HG03135 (cell line): ENCODE results near the gene DUOXA1.

Experiments
- ATAC-seq: cut with Tn5 transposase; IDR thresholded peaks from one replicate; pipeline ENCODE4 v1.9.1; 2021; ENCODE audit warnings: mild to moderate bottlenecking, moderate library complexity; ENCODE audit not compliant: unreplicated experiment

Gene DUOXA1, protein sequence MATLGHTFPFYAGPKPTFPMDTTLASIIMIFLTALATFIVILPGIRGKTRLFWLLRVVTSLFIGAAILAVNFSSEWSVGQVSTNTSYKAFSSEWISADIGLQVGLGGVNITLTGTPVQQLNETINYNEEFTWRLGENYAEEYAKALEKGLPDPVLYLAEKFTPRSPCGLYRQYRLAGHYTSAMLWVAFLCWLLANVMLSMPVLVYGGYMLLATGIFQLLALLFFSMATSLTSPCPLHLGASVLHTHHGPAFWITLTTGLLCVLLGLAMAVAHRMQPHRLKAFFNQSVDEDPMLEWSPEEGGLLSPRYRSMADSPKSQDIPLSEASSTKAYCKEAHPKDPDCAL

DNA sequence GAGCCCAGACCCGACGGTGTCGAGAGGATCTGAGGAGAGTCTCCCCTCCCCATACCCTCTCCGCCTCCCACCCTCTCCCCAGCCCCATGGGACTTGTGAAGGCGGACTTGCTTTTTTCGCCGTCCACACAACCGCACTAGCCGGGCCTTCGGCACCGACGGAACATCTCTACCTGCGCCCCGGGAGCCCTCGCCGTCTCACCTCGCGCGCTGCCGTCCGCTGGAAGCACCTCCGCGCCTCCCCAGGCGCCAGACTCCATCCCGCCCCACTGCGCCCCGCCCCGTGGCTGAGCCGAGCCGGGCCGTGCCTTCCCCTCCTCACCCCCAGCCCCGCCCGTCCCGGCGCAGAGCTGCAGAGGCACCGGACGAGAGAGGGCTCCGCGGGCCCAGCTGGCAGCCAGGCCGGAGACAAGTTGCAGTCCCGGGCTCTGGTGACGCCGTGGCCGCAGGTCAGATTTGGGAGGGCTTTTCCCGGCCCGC is at the start of gene DUOXA1, which contains the start of gene DUOX1:
Gene DUOXA1, minus strand, starts transcription at position 229 of the 479 bp plus-strand sequence. CDS start 6,865 bp downstream, outside the sequence.
Gene DUOX1, plus strand, starts transcription at position 344 of the 479 bp plus-strand sequence. CDS start 1,973 bp downstream, outside the sequence.
- no peak for ATAC-seq

DNA sequence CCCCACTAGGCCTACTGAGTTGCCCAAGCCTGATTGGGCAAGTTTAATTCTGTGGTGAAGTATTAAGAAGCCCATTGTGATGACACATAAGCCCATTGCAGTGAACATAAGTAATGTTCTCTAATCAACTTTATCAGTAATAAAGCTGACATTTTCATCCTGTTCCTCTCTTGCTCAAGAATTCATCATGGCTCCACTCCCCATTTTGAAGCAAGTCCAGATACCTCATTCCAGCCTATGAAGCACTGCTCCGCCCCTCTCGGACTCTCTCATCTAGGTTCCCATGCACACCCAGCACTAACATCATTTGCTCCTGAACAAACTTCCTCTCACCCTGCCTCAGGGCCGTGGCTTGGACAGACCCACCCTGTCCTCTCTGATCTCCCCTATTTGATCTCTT is 47.6 kb upstream of the DUOXA1 start:
- no peak for ATAC-seq

DNA sequence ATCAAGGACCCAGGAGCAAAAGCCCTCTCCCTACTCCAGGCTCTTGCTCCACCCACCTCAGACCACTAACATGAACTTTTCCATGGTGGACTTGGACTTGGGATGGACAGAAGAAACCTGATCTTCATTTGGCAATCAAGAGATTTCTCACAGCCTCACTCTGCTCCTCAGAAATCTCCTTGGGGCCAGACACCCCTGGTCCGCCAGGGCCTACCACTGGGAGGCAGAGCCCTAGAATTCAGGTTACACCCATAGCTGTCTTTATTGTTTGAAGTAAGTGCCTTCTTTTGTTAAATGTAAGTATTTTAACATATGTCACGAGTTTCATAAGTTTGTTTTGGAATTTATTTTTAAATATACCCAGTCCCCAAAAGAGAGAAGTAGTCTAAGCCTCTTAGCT is 44.9 kb upstream of the DUOXA1 start:
- ATAC-seq = no peak

DNA sequence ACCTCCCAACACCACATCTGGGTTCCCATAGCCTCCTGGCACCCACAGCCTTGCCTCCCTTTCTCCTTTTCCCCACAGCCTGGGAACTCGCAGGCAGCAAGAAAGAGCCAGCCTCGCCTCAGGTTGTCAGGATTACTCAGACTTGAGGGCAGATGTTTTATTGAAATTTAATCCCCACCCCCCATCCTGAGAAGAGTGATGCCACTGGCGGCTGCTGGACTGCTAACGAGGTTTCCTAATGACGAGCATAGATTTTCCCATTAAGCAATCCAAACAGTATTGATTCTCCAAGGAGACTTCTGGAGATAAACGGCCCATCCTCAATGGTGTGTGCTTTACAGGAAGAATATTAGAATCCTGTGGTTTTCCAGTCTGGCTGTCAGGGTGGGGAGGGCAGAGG is 44.4 kb upstream of the DUOXA1 start:
- no peak for ATAC-seq

DNA sequence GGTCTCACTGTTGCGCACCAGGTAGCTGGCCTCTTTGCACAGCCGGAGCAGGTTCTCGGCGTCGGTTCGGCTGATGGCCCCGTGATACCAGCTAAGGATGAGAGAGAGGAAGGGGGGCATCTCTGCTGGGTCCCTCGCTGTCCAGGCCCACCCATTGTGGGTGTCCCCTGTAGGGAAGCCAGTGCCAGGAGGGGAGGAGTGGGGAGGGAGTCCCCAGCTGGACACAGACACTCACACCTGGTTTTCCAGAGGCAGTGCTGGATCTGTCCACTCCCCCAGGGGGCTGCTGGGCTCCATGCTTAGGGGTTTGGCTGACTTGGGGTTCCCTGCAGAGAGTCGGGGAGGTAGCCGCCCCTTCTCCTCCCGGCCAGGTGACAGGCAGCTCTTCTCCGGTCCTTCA is 42.2 kb upstream of the DUOXA1 start:
- no peak for ATAC-seq

DNA sequence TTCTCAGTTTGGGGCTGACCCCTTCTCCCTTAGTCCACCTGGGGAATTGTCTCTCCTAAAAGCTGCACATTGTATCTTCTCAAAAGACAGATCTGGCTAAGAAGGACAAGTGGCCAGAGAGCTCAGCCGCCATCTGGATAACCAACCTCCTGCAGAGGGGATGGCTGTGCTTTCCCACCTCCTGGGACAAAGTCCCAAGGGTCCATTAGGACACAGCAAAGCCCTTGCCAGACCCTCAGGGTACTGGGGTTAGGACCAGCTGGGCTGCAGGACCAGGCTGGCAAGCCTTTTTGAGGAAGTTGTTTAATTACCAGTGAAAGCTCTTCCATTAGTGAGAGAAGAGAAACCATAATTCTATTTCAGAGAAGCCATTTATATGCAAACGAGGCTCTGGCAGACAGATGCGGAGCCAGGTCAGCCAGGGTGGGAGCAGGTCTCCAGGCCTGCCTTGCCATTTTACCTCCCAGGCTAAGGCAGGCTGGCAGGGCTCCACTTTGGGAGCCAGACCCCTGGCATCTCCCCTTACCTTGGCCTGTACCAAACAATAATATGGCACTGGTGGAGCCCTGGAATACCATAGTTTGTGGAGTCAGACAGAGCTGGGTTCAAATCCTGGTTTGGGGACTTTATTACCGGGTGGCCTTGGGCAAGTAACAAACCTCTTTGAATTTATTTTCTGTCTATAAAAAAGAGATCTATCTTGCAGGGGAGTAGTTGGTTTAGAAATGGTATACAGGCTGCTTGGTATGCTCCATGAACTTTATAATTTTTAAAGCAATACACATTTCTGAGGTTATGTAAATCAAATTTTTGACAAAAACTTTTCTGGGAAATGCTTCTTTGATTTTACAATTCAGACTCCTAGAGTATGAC is 40.2 kb upstream of the DUOXA1 start:
- ATAC-seq = no peak

DNA sequence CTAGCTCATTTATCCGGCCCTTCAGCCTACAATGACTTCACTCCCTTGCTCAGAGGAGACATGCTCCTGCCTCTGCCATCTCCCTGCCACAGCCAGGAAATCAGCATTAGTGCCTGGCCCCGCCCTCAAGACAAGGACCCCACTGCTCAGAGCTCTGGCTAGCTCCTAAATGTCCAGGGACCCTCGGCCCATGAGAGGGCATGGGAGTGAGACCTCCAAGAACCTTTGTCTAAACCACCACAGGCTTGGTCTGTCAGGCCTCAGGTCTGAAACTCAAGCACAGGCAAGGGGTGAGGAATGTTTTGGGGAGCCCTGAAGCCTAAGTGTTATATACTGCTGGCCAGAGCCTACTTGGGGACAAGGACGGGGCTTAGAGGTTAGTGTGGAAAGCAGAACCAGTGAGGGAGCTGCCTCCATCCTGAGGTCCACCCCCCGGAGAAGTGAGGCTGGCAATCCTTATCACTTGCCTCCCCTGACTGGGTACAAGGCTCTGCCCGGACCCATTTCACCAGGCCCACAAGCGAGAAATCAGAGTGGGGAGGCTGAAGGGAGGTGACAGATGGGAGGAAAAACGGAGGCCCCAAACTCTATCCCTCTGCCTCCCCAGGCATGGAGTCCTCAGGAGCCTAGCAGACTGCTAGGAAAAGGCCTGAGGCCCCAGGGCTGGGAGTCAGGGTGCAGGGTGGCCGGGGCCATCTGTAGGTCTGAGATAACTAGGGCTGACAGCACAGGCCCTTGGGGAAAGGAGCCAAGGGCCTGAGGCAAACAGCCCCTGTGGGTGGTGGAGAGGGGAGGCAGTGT is 39.3 kb upstream of the DUOXA1 start:
- no peak for ATAC-seq

DNA sequence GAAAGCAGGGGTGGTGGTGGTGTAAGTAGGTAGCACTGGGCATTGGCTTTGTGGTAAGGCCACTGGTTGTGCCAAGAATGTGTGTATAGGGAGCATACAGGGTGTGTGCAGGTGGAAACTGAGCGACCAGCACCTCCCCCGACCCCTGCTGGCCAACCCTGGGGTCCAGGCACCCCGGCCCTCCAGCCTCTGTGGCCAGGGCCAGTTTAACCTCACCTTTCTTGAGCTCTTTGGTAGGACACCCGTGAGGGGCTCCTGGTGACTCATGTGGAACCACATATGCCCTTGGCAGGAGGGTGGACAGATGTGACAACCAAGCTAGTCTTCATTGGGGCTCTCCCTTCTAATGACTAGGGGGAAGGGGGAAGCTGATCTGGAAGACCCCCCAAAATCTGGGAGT is 38.6 kb upstream of the DUOXA1 start:
- no peak for ATAC-seq

DNA sequence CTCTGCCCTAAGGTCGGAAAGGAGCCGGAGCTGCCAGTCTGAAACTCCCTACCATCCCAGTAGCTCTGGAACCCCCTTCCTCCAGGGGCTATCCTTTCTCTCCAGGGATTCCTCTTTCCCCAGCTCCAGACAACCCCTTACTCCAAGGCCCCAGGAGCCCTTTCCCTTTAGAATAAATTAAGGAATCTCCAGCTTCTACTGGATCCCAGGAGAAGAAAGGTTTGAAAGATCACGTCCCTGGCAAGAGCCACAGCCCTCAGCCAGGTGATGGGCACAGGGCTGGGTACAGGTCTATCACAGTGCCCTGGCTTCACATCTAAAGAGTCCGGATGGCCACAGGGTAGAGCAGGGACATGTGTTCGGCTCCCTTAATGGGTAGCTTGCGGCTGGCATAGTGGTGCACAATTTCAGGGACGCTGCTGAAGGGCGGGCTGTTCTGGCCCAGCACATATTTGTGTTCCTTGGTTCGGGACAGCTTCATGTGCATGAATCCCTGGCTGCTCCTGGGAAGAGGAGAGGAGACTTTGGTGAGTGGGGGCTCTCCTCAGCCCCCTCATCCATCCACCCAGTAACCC is 38.0 kb upstream of the DUOXA1 start:
- ATAC-seq = no peak

DNA sequence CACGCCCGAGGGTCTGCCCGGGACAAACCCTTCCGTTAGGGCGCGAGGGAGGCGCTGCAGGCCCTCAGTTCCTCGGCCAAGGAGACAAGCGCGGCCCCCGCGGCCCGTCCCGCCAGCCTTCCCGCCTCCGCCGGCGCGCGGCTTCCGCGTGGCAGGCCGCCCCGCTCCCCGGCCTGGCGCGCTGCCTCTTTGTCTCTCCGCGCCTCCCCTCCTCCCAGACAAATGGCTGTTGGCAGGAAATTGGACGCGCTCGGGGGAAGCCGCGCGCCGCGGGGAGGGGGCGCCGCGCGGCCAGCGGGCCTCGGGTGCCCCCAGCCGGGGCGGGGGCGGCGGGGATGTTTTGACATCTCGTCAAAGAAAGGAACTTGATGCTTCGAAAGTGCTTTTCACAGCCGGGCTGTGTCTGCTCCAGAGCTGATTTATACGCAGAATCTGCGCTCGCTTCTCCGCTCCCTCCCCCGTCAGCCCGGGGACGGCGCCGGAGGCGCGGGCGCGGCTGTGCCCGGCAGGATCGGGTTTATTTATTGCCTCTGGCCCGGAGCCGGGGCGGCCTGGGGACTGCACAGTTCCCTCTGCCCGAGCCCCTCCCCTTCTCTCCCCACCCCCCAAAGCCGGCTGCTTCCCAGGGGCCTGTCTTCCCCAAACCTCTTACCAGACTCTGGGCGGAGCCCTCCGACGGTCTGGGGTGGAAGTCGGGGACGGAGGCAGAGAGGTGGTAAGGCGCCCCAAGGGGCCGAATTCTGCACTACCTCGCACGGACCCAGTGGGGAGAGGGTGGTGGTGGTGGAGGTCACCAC is 37.4 kb upstream of the DUOXA1 start:
- ATAC-seq = peak; percentile 91

DNA sequence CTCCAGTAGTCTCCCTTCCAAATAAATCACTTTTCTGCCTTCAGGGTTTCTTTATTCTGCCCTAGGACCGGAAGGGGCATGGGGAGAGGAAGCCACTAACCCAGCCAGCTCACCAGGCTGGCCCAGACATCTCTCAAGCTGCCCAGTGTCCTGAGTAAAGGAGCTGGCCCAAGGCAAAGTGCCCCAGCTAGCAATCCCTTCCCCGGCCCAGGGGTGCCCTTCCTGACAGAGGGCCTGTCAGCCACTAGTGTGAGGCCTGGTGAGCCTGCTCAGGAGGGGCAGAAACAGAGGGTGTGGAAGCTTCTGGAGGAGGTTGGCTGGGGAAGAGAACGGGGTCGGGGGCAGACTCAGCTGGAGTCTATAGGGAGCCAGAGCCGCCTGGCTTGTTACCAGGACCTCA is 35.9 kb upstream of the DUOXA1 start:
- ATAC-seq = no peak

DNA sequence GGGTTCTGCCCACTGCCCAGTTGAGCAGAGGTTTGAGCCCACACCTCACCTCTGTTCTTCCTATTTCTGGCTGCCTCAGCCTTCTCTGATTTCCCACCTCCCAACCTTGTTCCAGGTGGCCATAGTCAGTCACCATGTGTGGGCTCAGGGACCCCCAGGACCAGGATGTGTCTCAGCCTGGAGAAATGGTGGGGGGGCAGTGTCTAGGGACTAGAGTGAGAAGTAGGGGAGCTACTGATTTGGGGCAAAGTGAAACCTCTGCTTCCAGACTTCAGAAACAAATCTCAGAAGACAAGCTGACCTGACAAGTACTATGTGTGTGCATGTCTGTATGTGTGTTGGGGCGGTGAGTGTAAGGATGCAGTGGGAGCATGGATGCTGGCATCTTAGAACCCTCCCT is 35.2 kb upstream of the DUOXA1 start:
- ATAC-seq = no peak

DNA sequence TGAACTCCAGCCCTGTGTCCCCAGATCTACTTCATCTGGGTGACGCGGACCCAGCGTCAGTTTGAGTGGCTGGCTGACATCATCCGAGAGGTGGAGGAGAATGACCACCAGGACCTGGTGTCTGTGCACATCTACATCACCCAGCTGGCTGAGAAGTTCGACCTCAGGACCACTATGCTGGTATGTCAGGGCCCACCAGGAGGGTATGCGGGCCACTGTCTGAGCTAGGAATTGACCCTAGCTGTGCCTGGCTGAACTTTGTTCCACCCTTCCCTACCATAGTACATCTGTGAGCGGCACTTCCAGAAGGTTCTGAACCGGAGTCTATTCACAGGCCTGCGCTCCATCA is 33.8 kb upstream of the DUOXA1 start:
- no peak for ATAC-seq

DNA sequence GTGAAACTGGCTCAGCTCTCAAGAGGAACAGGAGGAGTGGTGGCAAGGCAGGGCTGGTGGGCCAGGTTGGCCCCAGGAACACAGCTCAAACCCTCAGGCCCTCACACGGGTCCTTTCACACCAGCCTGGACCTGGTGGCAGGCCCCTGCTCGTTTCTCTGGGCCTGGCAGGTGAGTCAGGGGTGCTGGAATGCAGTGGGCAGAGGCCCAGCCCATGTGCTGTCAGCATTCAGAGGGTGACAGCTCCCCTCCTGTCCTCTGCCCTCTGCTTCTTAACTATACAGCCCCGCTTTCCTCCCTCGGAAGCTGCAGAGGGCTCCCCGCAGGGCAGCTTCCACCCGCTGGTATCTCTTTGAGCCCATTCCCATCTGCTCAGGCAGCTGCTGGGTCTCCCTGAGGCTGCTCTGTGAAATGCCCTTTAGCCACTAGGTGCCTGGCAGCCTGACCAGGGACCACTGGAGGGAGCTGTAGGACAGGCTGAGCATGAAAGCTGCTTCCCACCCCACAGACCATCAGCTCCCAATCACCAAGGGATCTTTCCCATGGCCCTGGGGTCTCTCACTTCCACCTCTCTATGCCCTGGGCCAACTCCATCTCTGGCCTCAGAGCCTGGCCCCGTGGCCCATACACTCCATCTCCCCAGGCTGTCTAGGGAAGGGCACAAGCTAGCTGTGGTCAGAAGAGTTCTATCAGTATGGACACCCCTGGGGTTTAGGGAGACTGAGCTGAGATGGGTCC is 33.3 kb upstream of the DUOXA1 start:
- peak; percentile 43 for ATAC-seq

DNA sequence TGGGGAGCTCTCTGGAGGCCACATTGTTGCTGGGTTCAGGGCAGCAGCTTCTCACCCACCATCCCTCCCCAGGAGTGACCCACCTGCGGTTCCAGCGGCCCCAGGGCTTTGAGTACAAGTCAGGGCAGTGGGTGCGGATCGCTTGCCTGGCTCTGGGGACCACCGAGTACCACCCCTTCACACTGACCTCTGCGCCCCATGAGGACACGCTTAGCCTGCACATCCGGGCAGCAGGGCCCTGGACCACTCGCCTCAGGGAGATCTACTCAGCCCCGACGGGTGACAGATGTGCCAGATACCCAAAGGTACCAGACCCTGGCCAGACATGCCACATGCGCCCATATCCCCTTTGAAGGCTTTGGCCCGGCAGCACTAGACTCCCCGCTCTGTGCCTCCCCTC is 32.0 kb upstream of the DUOXA1 start:
- no peak for ATAC-seq

DNA sequence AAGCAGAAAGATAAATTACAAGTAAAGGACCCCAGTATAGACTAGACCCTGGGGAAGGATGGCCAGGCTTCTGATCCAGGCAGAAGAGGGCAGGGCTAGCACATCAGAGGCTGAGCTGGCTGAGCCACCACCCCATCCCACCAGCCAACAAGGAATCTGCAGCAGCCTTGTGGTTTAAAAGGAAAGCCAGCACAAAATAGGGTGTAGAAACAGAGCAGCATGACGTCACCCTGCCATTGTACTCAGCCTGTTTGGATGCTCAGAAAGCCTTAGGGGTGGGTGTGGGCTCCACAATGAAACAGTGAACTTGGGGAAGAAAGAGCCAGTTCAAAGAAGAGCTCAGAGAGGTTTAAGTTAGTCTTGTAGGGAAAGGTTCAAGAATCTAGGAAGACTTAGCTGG is 28.3 kb upstream of the DUOXA1 start:
- ATAC-seq = no peak

DNA sequence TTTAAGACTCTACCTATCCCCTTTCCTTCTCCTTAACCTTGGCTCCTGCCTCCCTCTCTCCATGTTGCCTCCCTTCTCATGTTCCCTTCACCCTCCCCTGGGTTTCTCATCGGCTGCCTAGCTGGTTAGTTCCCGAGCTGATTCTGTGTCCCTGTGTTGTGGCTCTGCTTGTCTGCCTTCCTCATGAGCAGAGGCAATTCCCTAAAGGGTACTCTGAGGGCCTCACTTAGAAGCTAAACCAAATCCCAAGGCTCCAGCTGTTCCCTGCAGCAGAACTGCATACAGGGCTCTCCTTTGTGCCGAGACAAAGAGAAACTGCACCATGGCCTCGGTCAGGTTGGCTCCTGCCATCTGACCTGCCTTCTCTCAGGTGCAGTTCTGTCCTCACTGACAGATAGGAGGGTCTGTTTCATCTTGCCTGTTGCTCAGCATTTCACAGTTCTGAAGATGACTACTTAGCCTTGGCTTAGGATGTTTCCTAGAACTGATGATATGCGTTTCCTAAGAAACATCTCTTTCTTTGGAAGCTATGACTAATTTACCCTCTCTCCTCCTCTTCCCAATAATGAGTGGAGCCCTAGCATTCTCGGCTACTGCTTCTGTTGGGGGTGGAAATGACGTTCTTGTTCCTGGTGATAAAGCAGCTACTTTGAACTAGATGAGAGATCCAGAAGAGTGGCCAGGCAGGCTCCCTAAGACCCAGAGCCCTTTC is 27.2 kb upstream of the DUOXA1 start:
- ATAC-seq = no peak

DNA sequence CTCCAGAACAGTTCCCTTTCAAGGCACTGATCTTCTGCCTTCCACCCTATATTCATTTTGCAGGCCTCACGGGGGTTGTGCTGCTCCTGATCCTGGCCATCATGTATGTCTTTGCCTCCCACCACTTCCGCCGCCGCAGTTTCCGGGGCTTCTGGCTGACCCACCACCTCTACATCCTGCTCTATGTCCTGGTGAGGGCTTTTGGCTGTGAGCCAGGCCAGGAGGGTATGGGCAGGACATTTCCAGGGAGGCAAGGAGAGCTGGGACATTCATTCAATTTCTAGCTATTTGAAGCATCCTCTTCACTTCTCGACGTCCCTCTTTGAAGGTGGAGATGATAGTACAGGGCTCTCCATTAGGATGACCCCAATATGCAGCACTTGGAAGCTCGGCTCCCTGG is 26.1 kb upstream of the DUOXA1 start:
- no peak for ATAC-seq
